ENCODE data around the gene CROCC. TPM values are rescaled to one million over a fixed set of nuclear protein-coding genes. Genes with fewer than 3 reads are reported as not detected.

The CROCC gene
- total and polyA plus RNA-seq, 9 of the 15 experiments (the other 6 are each of a cell fraction or from before 2014, with no cell fraction given), result 0.17 to 15.4 (median 7.6) TPM

DNA sequence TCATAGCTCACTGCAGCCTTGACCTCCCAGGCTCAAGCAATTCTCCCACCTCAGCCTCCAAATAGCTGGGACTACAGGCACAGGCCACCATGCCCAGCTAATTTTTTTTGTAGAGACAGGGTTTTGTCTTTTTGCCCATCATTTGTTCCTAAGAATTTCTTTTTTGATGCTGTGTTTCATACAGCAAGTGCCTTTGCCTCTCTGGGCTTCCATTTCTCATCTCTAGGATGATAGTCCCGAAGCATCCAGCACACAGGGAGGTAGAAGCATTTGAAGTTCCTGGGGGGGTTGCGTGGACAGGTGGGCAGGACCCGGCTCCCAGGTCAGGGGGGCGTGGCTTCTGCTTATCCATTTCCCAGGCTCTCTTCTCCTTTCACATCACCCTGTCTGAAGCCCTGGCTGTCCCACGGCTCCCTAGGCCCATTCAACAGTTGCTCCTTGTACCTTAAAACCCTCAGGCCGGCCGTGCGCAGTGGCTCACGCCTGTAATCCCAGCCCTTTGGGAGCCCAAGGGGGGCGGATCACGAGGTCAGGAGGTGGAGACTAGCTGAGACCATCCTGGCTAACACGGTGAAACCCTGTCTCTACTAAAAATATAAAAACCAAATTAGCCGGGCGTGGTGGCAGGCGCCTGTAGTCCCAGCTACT lies 86.6 kb downstream of the CROCC start (continued):
- TF ChIP-seq, protein P1, sequence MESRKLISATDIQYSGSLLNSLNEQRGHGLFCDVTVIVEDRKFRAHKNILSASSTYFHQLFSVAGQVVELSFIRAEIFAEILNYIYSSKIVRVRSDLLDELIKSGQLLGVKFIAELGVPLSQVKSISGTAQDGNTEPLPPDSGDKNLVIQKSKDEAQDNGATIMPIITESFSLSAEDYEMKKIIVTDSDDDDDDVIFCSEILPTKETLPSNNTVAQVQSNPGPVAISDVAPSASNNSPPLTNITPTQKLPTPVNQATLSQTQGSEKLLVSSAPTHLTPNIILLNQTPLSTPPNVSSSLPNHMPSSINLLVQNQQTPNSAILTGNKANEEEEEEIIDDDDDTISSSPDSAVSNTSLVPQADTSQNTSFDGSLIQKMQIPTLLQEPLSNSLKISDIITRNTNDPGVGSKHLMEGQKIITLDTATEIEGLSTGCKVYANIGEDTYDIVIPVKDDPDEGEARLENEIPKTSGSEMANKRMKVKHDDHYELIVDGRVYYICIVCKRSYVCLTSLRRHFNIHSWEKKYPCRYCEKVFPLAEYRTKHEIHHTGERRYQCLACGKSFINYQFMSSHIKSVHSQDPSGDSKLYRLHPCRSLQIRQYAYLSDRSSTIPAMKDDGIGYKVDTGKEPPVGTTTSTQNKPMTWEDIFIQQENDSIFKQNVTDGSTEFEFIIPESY (CRISPR knock-in tag; IDR thresholded peaks at IDR 0.05), result 0 out of 2 replicates have a peak, but pooled peaks have one; percentile 14
- TF ChIP-seq, protein P2, sequence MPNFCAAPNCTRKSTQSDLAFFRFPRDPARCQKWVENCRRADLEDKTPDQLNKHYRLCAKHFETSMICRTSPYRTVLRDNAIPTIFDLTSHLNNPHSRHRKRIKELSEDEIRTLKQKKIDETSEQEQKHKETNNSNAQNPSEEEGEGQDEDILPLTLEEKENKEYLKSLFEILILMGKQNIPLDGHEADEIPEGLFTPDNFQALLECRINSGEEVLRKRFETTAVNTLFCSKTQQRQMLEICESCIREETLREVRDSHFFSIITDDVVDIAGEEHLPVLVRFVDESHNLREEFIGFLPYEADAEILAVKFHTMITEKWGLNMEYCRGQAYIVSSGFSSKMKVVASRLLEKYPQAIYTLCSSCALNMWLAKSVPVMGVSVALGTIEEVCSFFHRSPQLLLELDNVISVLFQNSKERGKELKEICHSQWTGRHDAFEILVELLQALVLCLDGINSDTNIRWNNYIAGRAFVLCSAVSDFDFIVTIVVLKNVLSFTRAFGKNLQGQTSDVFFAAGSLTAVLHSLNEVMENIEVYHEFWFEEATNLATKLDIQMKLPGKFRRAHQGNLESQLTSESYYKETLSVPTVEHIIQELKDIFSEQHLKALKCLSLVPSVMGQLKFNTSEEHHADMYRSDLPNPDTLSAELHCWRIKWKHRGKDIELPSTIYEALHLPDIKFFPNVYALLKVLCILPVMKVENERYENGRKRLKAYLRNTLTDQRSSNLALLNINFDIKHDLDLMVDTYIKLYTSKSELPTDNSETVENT (CRISPR knock-in tag; IDR thresholded peaks at IDR 0.05), result no peak
- TF ChIP-seq SPI1 (IDR thresholded peaks at IDR 0.05; ENCODE audit: borderline replicate concordance, low read depth, low read length) (no peak), SLC30A9 (CRISPR knock-in tag; IDR thresholded peaks at IDR 0.05) (no peak), RBM25 (IDR thresholded peaks at IDR 0.05; ENCODE audit: low read depth, low read length, severe bottlenecking) (peak; percentile 46), ZNF224 (CRISPR knock-in tag; IDR thresholded peaks at IDR 0.05) (no peak)
- TF ChIP-seq, protein P3, sequence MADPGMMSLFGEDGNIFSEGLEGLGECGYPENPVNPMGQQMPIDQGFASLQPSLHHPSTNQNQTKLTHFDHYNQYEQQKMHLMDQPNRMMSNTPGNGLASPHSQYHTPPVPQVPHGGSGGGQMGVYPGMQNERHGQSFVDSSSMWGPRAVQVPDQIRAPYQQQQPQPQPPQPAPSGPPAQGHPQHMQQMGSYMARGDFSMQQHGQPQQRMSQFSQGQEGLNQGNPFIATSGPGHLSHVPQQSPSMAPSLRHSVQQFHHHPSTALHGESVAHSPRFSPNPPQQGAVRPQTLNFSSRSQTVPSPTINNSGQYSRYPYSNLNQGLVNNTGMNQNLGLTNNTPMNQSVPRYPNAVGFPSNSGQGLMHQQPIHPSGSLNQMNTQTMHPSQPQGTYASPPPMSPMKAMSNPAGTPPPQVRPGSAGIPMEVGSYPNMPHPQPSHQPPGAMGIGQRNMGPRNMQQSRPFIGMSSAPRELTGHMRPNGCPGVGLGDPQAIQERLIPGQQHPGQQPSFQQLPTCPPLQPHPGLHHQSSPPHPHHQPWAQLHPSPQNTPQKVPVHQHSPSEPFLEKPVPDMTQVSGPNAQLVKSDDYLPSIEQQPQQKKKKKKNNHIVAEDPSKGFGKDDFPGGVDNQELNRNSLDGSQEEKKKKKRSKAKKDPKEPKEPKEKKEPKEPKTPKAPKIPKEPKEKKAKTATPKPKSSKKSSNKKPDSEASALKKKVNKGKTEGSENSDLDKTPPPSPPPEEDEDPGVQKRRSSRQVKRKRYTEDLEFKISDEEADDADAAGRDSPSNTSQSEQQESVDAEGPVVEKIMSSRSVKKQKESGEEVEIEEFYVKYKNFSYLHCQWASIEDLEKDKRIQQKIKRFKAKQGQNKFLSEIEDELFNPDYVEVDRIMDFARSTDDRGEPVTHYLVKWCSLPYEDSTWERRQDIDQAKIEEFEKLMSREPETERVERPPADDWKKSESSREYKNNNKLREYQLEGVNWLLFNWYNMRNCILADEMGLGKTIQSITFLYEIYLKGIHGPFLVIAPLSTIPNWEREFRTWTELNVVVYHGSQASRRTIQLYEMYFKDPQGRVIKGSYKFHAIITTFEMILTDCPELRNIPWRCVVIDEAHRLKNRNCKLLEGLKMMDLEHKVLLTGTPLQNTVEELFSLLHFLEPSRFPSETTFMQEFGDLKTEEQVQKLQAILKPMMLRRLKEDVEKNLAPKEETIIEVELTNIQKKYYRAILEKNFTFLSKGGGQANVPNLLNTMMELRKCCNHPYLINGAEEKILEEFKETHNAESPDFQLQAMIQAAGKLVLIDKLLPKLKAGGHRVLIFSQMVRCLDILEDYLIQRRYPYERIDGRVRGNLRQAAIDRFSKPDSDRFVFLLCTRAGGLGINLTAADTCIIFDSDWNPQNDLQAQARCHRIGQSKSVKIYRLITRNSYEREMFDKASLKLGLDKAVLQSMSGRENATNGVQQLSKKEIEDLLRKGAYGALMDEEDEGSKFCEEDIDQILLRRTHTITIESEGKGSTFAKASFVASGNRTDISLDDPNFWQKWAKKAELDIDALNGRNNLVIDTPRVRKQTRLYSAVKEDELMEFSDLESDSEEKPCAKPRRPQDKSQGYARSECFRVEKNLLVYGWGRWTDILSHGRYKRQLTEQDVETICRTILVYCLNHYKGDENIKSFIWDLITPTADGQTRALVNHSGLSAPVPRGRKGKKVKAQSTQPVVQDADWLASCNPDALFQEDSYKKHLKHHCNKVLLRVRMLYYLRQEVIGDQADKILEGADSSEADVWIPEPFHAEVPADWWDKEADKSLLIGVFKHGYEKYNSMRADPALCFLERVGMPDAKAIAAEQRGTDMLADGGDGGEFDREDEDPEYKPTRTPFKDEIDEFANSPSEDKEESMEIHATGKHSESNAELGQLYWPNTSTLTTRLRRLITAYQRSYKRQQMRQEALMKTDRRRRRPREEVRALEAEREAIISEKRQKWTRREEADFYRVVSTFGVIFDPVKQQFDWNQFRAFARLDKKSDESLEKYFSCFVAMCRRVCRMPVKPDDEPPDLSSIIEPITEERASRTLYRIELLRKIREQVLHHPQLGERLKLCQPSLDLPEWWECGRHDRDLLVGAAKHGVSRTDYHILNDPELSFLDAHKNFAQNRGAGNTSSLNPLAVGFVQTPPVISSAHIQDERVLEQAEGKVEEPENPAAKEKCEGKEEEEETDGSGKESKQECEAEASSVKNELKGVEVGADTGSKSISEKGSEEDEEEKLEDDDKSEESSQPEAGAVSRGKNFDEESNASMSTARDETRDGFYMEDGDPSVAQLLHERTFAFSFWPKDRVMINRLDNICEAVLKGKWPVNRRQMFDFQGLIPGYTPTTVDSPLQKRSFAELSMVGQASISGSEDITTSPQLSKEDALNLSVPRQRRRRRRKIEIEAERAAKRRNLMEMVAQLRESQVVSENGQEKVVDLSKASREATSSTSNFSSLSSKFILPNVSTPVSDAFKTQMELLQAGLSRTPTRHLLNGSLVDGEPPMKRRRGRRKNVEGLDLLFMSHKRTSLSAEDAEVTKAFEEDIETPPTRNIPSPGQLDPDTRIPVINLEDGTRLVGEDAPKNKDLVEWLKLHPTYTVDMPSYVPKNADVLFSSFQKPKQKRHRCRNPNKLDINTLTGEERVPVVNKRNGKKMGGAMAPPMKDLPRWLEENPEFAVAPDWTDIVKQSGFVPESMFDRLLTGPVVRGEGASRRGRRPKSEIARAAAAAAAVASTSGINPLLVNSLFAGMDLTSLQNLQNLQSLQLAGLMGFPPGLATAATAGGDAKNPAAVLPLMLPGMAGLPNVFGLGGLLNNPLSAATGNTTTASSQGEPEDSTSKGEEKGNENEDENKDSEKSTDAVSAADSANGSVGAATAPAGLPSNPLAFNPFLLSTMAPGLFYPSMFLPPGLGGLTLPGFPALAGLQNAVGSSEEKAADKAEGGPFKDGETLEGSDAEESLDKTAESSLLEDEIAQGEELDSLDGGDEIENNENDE (IDR thresholded peaks at IDR 0.05; ENCODE audit: low read depth, low read length), result no peak
